HG03095 (cell line): ENCODE results near the gene OXCT1.
A peak's percentile ranks its signal among the peaks of the same experiment; 100 is the strongest.
"Not testable (repeated sequence)": the region's sequence is repeated elsewhere in the genome, so short reads cannot be mapped to it uniquely, and the experiment has no call there.

Source experiments
- ATAC-seq: cut with Tn5 transposase; IDR thresholded peaks from one replicate; pipeline ENCODE4 v1.9.1; 2021; ENCODE audit warnings: moderate library complexity; ENCODE audit not compliant: unreplicated experiment

The OXCT1 gene

GRCh38 chr5:41874512-41875060, 4.4 kb upstream of the OXCT1 start:
- ATAC-seq, result no peak

- no peak for ATAC-seq
These were observed 1.6 kb upstream of the OXCT1 start for GRCh38 chr5:41871852-41872251.

- no peak for ATAC-seq
These were observed 413 bp upstream of the OXCT1 start for GRCh38 chr5:41870627-41871048.

GRCh38 chr5:41869151-41869723, 988 bp downstream of the OXCT1 start:
- no peak for ATAC-seq

GRCh38 chr5:41863871-41864486, 6.2 kb downstream of the OXCT1 start:
- ATAC-seq, result no peak

- ATAC-seq, result no peak
These were observed 11.3 kb downstream of the OXCT1 start for GRCh38 chr5:41858890-41859289.

GRCh38 chr5:41857989-41858388, 12.2 kb downstream of the OXCT1 start:
- no peak for ATAC-seq

- ATAC-seq, result peak; percentile 87
These were observed 13.4 kb downstream of the OXCT1 start for GRCh38 chr5:41856644-41857491.

- no peak for ATAC-seq
These were observed 17.9 kb downstream of the OXCT1 start for GRCh38 chr5:41852293-41852692.

GRCh38 chr5:41851116-41851515, 19.1 kb downstream of the OXCT1 start:
- ATAC-seq, result no peak

GRCh38 chr5:41848983-41849382, 21.2 kb downstream of the OXCT1 start:
- ATAC-seq, result no peak

- not testable (repeated sequence) for ATAC-seq
These were observed 24.5 kb downstream of the OXCT1 start for GRCh38 chr5:41845751-41846150.

GRCh38 chr5:41844502-41844901, 25.7 kb downstream of the OXCT1 start:
- no peak for ATAC-seq

- peak; percentile 61 for ATAC-seq
These were observed 26.5 kb downstream of the OXCT1 start for GRCh38 chr5:41843456-41844370.

GRCh38 chr5:41842777-41843176, 27.4 kb downstream of the OXCT1 start:
- ATAC-seq, result peak; percentile 86

- ATAC-seq, result no peak
These were observed 28.9 kb downstream of the OXCT1 start for GRCh38 chr5:41841325-41841724.

- ATAC-seq, result no peak
These were observed 30.0 kb downstream of the OXCT1 start for GRCh38 chr5:41840251-41840650.

- ATAC-seq, result no peak
These were observed 32.4 kb downstream of the OXCT1 start for GRCh38 chr5:41837793-41838192.

GRCh38 chr5:41835645-41836044, 34.6 kb downstream of the OXCT1 start:
- no peak for ATAC-seq

GRCh38 chr5:41834506-41834905, 35.7 kb downstream of the OXCT1 start:
- no peak for ATAC-seq

GRCh38 chr5:41832430-41832829, 37.8 kb downstream of the OXCT1 start:
- ATAC-seq, result no peak
